Natural killer cell (primary cell): Measurements from ENCODE around the gene PKDREJ. TPM values are rescaled to one million over a fixed set of nuclear protein-coding genes. Genes with fewer than 3 reads are reported as not detected.

ENCODE experiments used
- ATAC-seq, 3 donors: fragments of 150-1000 bp in 2 of 3; fragments of 200-7000 bp in 1 of 3; cut with Tn5 transposase; 1 replicate in 1 of 3; 2 replicates in 2 of 3; pipeline ENCODE4 v1.10.0; 2021; ENCODE audit warnings: mild to moderate bottlenecking in 2 of 3, moderate library complexity in 2 of 3
- DNase-seq, 2 donors: peaks; one replicate each; pipeline versions ENCODE4 v3.0.0 to v3.0.0-alpha.2; 2013 to 2021; ENCODE audit warnings: mixed read lengths in 1 of 2
- H3K27ac ChIP-seq: one replicate; pipeline ENCODE4 v1.5.1; 2013; ENCODE audit warnings: mild to moderate bottlenecking, low read length
- H3K27me3 ChIP-seq: one replicate; pipeline ENCODE4 v1.6.1; 2013; ENCODE audit warnings: low read length; ENCODE audit not compliant: control insufficient read depth, insufficient read depth
- H3K36me3 ChIP-seq: one replicate; pipeline ENCODE4 v1.6.1; 2013; ENCODE audit warnings: low read length; ENCODE audit not compliant: control insufficient read depth, insufficient read depth
- H3K4me1 ChIP-seq: one replicate; pipeline ENCODE4 v1.6.1; 2013; ENCODE audit warnings: low read length; ENCODE audit not compliant: control insufficient read depth, insufficient read depth
- H3K4me3 ChIP-seq: one replicate; pipeline ENCODE4 v1.5.1; 2013; ENCODE audit warnings: low read length
- H3K9me3 ChIP-seq: one replicate; pipeline ENCODE4 v1.6.1; 2013; ENCODE audit warnings: low read length; ENCODE audit not compliant: control insufficient read depth, insufficient read depth
- H3K27ac Mint-ChIP-seq, 2 donors: one replicate each; pipeline ENCODE4 v1.8.0; 2022; ENCODE audit warnings: mild to moderate bottlenecking in 2 of 2, mixed read lengths in 2 of 2, moderate library complexity in 1 of 2
- H3K27me3 Mint-ChIP-seq, 2 donors: one replicate each; pipeline ENCODE4 v1.8.0; 2022; ENCODE audit warnings: low read depth in 2 of 2, mixed read lengths in 2 of 2
- H3K36me3 Mint-ChIP-seq: one replicate; pipeline ENCODE4 v1.8.0; 2022; ENCODE audit warnings: mixed read lengths
- H3K4me1 Mint-ChIP-seq, 2 donors: one replicate each; pipeline ENCODE4 v1.8.0; 2022; ENCODE audit warnings: mixed read lengths in 2 of 2
- H3K4me3 Mint-ChIP-seq: one replicate; pipeline ENCODE4 v1.8.0; 2022; ENCODE audit warnings: mild to moderate bottlenecking, moderate library complexity, mixed read lengths
- H3K9me3 Mint-ChIP-seq, 2 donors: one replicate each; pipeline ENCODE4 v1.8.0; 2022; ENCODE audit warnings: mixed read lengths in 2 of 2
- CTCF ChIP-seq: fragments of 200-600 bp; IDR thresholded peaks from one replicate; pipeline ENCODE4 v1.8.0; 2022; ENCODE audit warnings: antibody characterized with exemption
- WGBS: methylation state at CpG from one replicate; pipeline ENCODE4 v1.1.7; 2013; ENCODE audit warnings: missing lambda C conversion rate; ENCODE audit not compliant: insufficient coverage; 5-methylcytosine and 5-hydroxymethylcytosine counted together
- intact Hi-C: fragments of 100-400 bp; cut with micrococcal nuclease; formaldehyde crosslinking; loops from one replicate; pipeline ENCODE4 v1.14.2; 2022
- total RNA-seq, 4 donors: library from RNA; stranded (reverse); fragments of 120-200 nt in 1 of 4; gene quantifications; one replicate each; pipeline versions ENCODE4 v1.2.3 to v1.2.4, GENCODE V29; 2013 to 2022

Gene PKDREJ
- total RNA-seq, 3 donors from 2014 or later (not counting 1 experiment from before 2014, with no cell fraction given) = 0.07 to 0.25 (median 0.20) TPM

GRCh38 chr22:46274381-46274780 is 11.2 kb upstream of the PKDREJ start:
- Mint-ChIP-seq H3K36me3 (no peaks in the 10 kb centered on the region), H3K27me3 (no peaks in the 10 kb centered on the region)

DNA sequence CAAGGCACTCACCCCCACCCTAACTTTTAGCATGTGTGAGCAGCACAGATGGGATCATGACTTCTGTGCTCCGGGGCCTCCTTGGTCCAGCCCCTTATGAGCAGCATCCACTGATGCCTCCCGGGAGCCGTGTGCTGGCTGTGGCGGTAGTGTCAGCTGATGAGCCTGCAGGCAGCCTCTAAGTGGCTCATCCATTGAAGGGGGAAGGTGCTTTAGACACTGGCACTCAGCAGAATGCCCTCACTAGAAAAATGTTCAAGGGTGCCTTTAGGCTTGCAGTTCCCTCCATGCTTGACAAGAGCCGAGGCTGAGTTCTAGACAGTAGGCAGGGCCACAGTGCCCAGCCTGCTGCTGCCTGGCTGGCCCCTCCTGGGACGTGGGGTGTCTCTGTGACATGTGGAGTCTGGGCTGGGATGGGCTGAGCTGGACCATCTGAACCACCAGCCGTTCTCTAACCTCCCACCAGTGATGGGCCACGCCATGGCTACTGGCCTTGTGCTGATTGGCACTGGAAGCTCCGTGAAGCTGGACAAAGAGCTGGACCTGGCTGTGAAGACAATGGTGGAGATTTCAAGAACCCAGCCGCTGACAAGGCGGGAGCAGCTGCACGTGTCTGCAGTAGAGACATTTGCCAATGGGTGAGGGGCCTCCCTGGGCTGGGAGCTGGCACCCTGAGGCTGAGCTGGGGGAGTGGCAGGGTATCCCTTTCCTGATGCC is 10.4 kb upstream of the PKDREJ start:
- Mint-ChIP-seq H3K36me3 (no peaks in the 10 kb centered on the region), H3K9me3 (no peaks in the 10 kb centered on the region), H3K4me1 (peaks cover 48 to 50% of the 10 kb centered on the region in 2 donors), H3K27ac (peak overlapping the region; percentile 24 to 29), H3K27me3 (no peaks in the 10 kb centered on the region), H3K4me3 (no peak overlapping the region)
- WGBS = 95% methylated on average over 12 of the region's 12 CpGs
- Histone ChIP-seq H3K27ac (no peak overlapping the region), H3K4me3 (no peak overlapping the region), H3K36me3 (peaks cover 57% of the 10 kb centered on the region), H3K27me3 (no peaks in the 10 kb centered on the region), H3K9me3 (no peaks in the 10 kb centered on the region), H3K4me1 (peaks cover 44% of the 10 kb centered on the region)
- intact Hi-C loops = no loop called here
- no peak for TF ChIP-seq CTCF
- no peak for ATAC-seq
- DNase-seq = no peak

More at GRCh38 chr22:46274381-46274780, 11.2 kb upstream of the PKDREJ start:
- intact Hi-C loops = no loop called here
- WGBS = 94% methylated on average over 8 of the region's 8 CpGs
- Mint-ChIP-seq H3K4me3 (no peak overlapping the region), H3K27ac (no peak overlapping the region), H3K9me3 (no peaks in the 10 kb centered on the region), H3K4me1 (peaks cover 46 to 47% of the 10 kb centered on the region in 2 donors)
- no peak for TF ChIP-seq CTCF
- no peaks in the 10 kb centered on the region for H3K27me3 ChIP-seq
- no peak for DNase-seq
- H3K27ac ChIP-seq = no peak overlapping the region
- H3K9me3 ChIP-seq = no peaks in the 10 kb centered on the region
- ATAC-seq = no peak
- H3K4me1 ChIP-seq = peaks cover 44% of the 10 kb centered on the region
- no peak overlapping the region for H3K4me3 ChIP-seq
- peaks cover 62% of the 10 kb centered on the region for H3K36me3 ChIP-seq

DNA sequence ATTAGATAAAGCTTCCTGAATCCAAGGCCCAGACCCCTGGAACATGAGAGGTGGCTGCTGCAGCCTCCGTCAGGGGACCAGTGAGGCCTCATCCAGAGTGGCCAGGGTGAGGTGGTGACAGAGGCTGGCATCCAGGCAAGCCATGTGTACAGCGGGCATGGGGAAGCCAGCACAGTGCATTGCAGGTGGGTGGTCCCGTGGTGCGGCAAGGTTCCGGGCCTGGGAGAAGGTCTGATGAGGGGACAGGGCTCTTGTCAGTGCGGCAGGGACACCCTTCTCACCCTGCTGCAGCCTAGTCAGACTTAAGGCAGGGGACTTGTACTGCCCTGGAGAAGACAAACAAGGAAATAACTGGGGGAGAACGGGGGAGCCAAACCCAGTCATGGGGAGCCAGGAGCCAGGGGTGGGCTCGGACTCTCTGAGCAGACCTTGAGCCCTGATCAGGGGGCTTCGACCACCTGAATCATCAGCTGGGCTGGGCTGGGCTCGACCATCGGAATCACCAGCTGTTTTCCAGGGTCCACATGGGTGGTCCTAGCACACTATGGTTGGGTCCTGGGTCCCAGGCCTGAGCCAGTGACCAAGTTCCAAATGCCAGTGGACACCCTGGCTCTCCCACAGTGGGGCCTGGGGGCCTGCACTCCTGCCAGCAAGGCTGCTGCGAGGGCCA is 9.8 kb upstream of the PKDREJ start:
- Histone ChIP-seq H3K36me3 (peaks cover 50% of the 10 kb centered on the region), H3K9me3 (no peaks in the 10 kb centered on the region), H3K4me3 (no peak overlapping the region), H3K27me3 (no peaks in the 10 kb centered on the region), H3K4me1 (peaks cover 43% of the 10 kb centered on the region), H3K27ac (no peak overlapping the region)
- H3K9me3 Mint-ChIP-seq = no peaks in the 10 kb centered on the region
- no peak for DNase-seq
- no peak for ATAC-seq
- intact Hi-C loops = no loop called here
- no peaks in the 10 kb centered on the region for H3K27me3 Mint-ChIP-seq
- 97% methylated on average over 12 of the region's 12 CpGs for WGBS
- no peak overlapping the region for H3K4me3 Mint-ChIP-seq
- H3K27ac Mint-ChIP-seq = no peak overlapping the region
- TF ChIP-seq CTCF = no peak
- peaks cover 43 to 46% of the 10 kb centered on the region in 2 donors for H3K4me1 Mint-ChIP-seq
- H3K36me3 Mint-ChIP-seq = no peaks in the 10 kb centered on the region
